ENCODE data around the gene NRAP. TPM values are rescaled to one million over a fixed set of nuclear protein-coding genes. Genes with fewer than 3 reads are reported as not detected.

The NRAP gene
- polyA plus RNA-seq, 3 donors = not detected

DNA sequence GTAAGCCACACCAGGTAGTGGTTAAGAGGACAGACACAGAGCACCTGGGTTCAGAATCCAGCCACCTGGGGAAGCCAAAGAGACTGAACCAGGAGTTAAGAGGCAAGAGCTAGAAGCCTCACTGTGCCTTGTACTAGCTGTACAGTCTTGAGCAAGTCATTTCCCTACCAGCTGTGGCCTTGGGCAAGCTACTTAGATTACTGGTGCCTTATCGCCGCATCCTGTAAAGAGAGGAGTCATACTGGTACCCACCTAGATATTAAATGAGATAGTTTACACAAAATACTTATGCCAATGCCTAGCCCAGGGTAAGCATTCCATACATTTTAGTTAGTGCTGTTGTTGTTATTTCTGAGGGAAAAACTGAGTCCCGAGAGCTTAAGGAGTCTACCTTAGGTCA lies 63.3 kb downstream of the NRAP start:
- peaks cover 0 to 9% (median 3%) of the 10 kb centered on the region in 7 donors for H3K9me3 Mint-ChIP-seq
- TF ChIP-seq, protein P1, sequence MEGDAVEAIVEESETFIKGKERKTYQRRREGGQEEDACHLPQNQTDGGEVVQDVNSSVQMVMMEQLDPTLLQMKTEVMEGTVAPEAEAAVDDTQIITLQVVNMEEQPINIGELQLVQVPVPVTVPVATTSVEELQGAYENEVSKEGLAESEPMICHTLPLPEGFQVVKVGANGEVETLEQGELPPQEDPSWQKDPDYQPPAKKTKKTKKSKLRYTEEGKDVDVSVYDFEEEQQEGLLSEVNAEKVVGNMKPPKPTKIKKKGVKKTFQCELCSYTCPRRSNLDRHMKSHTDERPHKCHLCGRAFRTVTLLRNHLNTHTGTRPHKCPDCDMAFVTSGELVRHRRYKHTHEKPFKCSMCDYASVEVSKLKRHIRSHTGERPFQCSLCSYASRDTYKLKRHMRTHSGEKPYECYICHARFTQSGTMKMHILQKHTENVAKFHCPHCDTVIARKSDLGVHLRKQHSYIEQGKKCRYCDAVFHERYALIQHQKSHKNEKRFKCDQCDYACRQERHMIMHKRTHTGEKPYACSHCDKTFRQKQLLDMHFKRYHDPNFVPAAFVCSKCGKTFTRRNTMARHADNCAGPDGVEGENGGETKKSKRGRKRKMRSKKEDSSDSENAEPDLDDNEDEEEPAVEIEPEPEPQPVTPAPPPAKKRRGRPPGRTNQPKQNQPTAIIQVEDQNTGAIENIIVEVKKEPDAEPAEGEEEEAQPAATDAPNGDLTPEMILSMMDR (IDR thresholded peaks at IDR 0.05) = no peak
- H3K27ac ChIP-seq (ENCODE audit: low read depth in 1 of 2, low read length in 2 of 2) = no peak overlapping the region
- no peaks in the 10 kb centered on the region for H3K36me3 Mint-ChIP-seq
- no peak overlapping the region for H3K4me2 ChIP-seq (replicated peaks; ENCODE audit: extremely low read depth, low read length, poor library complexity, severe bottlenecking)
- H3K4me1 Mint-ChIP-seq = peaks cover 1% of the 10 kb centered on the region
- H3K27me3 ChIP-seq (ENCODE audit: control insufficient read depth in 2 of 2, insufficient read depth in 2 of 2, low read length in 2 of 2) = no peaks in the 10 kb centered on the region
- no peaks in the 10 kb centered on the region for H4K20me1 ChIP-seq (ENCODE audit: insufficient read depth, low read length)
- no peak overlapping the region for H3K4me3 Mint-ChIP-seq
- H3K9me3 ChIP-seq (replicated peaks in 1 of 2; ENCODE audit: control insufficient read depth in 1 of 2, insufficient read depth in 1 of 2, low read length in 2 of 2) = peaks cover 0 to 9% of the 10 kb centered on the region in 2 donors
- no peak for DNase-seq
- no peaks in the 10 kb centered on the region for H3K36me3 ChIP-seq (replicated peaks in 1 of 2; ENCODE audit: control insufficient read depth in 1 of 2, insufficient read depth in 2 of 2, low read length in 2 of 2)
- no peaks in the 10 kb centered on the region for H3K4me1 ChIP-seq (ENCODE audit: control insufficient read depth in 1 of 2, insufficient read depth in 2 of 2, low read length in 2 of 2)
- no peak overlapping the region for H3K9ac ChIP-seq (ENCODE audit: insufficient read depth, low read length, poor library complexity, severe bottlenecking)
- H2AFZ ChIP-seq (ENCODE audit: insufficient read depth, low read depth, low read length, poor library complexity, severe bottlenecking) = no peak overlapping the region
- intact Hi-C loops (cut with micrococcal nuclease) = no loop called here
- H3K79me2 ChIP-seq (ENCODE audit: insufficient read depth, low read length) = no peaks in the 10 kb centered on the region
- no peak overlapping the region for H3K27ac Mint-ChIP-seq
- H3K27me3 Mint-ChIP-seq (ENCODE audit: low read depth in 3 of 3) = peaks cover 3 to 11% (median 6%) of the 10 kb centered on the region in 3 donors
- WGBS (ENCODE audit: insufficient coverage) = 80% methylated on average over 1 of the region's 3 CpGs
- no peak overlapping the region for H3K4me3 ChIP-seq (replicated peaks in 1 of 3; ENCODE audit: low read depth in 2 of 3, low read length in 3 of 3)

DNA sequence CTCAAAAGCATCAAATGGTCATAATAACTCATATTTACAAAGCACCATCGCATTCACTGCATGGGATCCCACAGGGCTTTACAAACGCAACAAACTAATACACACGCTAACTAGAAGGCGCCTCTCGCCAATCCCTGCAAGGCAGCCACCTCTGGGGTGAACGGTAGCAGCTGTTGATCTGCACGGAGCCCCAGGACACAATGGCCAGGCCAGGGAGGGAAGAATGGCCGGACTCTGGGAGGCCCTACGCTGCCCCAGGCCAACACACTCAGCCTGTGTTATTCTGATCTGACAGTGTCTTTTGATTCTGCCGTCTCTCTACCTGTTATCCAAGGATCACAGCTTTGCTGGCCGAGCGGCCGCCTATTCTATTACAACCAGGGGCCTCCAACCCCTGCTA lies 69.2 kb downstream of the NRAP start:
- Histone ChIP-seq H3K36me3 (replicated peaks in 1 of 2; ENCODE audit: control insufficient read depth in 1 of 2, insufficient read depth in 2 of 2, low read length in 2 of 2) (no peaks in the 10 kb centered on the region), H2AFZ (ENCODE audit: insufficient read depth, low read depth, low read length, poor library complexity, severe bottlenecking) (no peak overlapping the region), H3K27ac (ENCODE audit: low read depth in 1 of 2, low read length in 2 of 2) (no peak overlapping the region), H3K4me1 (ENCODE audit: control insufficient read depth in 1 of 2, insufficient read depth in 2 of 2, low read length in 2 of 2) (no peaks in the 10 kb centered on the region), H3K4me3 (replicated peaks in 1 of 3; ENCODE audit: low read depth in 2 of 3, low read length in 3 of 3) (no peak overlapping the region), H3K9ac (ENCODE audit: insufficient read depth, low read length, poor library complexity, severe bottlenecking) (no peak overlapping the region), H3K4me2 (replicated peaks; ENCODE audit: extremely low read depth, low read length, poor library complexity, severe bottlenecking) (no peak overlapping the region), H3K27me3 (ENCODE audit: control insufficient read depth in 2 of 2, insufficient read depth in 2 of 2, low read length in 2 of 2) (no peaks in the 10 kb centered on the region), H3K9me3 (replicated peaks in 1 of 2; ENCODE audit: control insufficient read depth in 1 of 2, insufficient read depth in 1 of 2, low read length in 2 of 2) (no peaks in the 10 kb centered on the region), H3K79me2 (ENCODE audit: insufficient read depth, low read length) (no peaks in the 10 kb centered on the region), H4K20me1 (ENCODE audit: insufficient read depth, low read length) (no peaks in the 10 kb centered on the region)
- H3K27me3 Mint-ChIP-seq (ENCODE audit: low read depth in 3 of 3) = peaks cover 1 to 2% (median 2%) of the 10 kb centered on the region in 3 donors
- H3K9me3 Mint-ChIP-seq = no peaks in the 10 kb centered on the region
- no peak for DNase-seq
- intact Hi-C loops (cut with micrococcal nuclease) = no loop called here
- H3K27ac Mint-ChIP-seq = no peak overlapping the region
- no peaks in the 10 kb centered on the region for H3K36me3 Mint-ChIP-seq
- 97% methylated on average over 11 of the region's 13 CpGs for WGBS (ENCODE audit: insufficient coverage)
- no peak overlapping the region for H3K4me3 Mint-ChIP-seq
- peaks cover 1% of the 10 kb centered on the region for H3K4me1 Mint-ChIP-seq
- TF ChIP-seq, protein P1 (IDR thresholded peaks at IDR 0.05) = no peak
